ENCODE results near the gene SKIC3. TPM values are rescaled to one million over a fixed set of nuclear protein-coding genes. Genes with fewer than 3 reads are reported as not detected.

SKIC3 gene
- total and polyA plus RNA-seq, 2 experiments from 2014 or later = 75.1 to 111 TPM

DNA sequence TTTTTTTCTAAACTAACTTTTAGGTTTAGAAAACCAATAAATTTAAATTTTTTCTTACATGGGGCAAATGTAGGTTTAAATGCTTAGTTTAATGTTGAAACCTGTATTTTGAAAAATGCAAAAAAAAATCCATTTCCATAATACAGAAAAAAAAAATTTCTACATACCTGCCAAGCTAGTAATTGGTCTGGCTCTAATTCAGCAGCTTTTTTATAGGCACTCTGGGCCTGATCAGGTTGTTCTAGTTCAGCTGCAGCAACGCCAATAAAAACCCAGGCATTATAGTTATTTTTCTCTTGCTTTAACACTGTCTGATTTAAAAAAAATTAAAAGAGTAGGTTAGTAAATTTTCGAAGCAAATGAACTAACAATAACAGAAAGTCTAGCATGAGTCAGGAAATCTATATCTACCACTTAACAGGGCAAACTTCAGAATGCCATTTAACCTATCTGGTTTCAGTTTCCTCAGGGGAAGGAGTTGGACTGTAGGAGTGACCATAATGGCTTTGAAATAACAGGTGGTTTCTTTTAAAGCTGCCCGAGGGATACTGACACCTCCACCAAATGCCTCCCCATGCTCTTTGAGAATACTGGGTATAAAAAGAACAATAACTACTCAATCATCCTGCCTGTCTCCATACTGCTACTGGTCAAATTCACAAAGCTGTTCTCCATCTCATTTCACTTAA lies 11.6 kb downstream of the SKIC3 start (continued):
- TF ChIP-seq POLR2AphosphoS5 (IDR thresholded peaks at IDR 0.05; ENCODE audit: low read depth) = no peak
- no peak for TF ChIP-seq STAT1 (IDR thresholded peaks at IDR 0.05; ENCODE audit: unreplicated experiment)
- TF ChIP-seq, protein P1, sequence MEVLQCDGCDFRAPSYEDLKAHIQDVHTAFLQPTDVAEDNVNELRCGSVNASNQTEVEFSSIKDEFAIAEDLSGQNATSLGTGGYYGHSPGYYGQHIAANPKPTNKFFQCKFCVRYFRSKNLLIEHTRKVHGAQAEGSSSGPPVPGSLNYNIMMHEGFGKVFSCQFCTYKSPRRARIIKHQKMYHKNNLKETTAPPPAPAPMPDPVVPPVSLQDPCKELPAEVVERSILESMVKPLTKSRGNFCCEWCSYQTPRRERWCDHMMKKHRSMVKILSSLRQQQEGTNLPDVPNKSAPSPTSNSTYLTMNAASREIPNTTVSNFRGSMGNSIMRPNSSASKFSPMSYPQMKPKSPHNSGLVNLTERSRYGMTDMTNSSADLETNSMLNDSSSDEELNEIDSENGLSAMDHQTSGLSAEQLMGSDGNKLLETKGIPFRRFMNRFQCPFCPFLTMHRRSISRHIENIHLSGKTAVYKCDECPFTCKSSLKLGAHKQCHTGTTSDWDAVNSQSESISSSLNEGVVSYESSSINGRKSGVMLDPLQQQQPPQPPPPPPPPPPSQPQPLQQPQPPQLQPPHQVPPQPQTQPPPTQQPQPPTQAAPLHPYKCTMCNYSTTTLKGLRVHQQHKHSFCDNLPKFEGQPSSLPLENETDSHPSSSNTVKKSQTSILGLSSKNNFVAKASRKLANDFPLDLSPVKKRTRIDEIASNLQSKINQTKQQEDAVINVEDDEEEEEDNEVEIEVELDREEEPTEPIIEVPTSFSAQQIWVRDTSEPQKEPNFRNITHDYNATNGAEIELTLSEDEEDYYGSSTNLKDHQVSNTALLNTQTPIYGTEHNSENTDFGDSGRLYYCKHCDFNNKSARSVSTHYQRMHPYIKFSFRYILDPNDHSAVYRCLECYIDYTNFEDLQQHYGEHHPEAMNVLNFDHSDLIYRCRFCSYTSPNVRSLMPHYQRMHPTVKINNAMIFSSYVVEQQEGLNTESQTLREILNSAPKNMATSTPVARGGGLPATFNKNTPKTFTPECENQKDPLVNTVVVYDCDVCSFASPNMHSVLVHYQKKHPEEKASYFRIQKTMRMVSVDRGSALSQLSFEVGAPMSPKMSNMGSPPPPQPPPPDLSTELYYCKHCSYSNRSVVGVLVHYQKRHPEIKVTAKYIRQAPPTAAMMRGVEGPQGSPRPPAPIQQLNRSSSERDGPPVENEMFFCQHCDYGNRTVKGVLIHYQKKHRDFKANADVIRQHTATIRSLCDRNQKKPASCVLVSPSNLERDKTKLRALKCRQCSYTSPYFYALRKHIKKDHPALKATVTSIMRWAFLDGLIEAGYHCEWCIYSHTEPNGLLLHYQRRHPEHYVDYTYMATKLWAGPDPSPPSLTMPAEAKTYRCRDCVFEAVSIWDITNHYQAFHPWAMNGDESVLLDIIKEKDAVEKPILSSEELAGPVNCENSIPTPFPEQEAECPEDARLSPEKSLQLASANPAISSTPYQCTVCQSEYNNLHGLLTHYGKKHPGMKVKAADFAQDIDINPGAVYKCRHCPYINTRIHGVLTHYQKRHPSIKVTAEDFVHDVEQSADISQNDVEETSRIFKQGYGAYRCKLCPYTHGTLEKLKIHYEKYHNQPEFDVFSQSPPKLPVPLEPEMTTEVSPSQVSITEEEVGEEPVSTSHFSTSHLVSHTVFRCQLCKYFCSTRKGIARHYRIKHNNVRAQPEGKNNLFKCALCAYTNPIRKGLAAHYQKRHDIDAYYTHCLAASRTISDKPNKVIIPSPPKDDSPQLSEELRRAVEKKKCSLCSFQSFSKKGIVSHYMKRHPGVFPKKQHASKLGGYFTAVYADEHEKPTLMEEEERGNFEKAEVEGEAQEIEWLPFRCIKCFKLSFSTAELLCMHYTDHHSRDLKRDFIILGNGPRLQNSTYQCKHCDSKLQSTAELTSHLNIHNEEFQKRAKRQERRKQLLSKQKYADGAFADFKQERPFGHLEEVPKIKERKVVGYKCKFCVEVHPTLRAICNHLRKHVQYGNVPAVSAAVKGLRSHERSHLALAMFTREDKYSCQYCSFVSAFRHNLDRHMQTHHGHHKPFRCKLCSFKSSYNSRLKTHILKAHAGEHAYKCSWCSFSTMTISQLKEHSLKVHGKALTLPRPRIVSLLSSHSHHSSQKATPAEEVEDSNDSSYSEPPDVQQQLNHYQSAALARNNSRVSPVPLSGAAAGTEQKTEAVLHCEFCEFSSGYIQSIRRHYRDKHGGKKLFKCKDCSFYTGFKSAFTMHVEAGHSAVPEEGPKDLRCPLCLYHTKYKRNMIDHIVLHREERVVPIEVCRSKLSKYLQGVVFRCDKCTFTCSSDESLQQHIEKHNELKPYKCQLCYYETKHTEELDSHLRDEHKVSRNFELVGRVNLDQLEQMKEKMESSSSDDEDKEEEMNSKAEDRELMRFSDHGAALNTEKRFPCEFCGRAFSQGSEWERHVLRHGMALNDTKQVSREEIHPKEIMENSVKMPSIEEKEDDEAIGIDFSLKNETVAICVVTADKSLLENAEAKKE (CRISPR knock-in tag; IDR thresholded peaks at IDR 0.05) = no peak
- TF ChIP-seq CREB1 (CRISPR knock-in tag; IDR thresholded peaks at IDR 0.05; ENCODE audit: low read depth) = no peak

DNA sequence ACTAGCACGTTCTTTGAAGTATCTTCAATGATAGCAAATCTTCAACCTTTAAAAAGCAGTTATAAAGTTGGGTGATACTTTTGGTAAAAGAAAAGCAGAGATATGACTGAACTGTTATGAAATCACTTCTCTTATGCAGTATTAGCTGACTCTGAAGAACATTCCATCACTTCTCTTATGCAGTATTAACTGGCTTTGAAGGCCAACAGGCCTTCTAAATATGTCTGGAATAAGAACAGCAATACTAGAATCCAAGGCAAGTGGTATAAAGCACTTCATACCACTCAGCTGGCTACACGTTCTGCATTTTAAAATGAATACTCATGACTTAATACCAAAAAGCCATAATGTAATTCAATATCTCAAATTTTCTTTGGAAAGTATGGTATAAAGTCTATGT lies 17.3 kb downstream of the SKIC3 start:
- H4K20me1 ChIP-seq (replicated peaks; ENCODE audit: insufficient read depth) = no peaks in the 10 kb centered on the region
- H3K27me3 ChIP-seq (ENCODE audit: insufficient read depth) = no peaks in the 10 kb centered on the region
- Mint-ChIP-seq H3K4me1 (peaks cover 24% of the 10 kb centered on the region), H3K27me3 (ENCODE audit: insufficient read depth, low read depth, poor library complexity) (peaks cover 2% of the 10 kb centered on the region), H3K9me3 (no peaks in the 10 kb centered on the region), H3K27ac (no peak overlapping the region), H3K4me3 (no peak overlapping the region), H3K36me3 (ENCODE audit: low read depth) (peaks cover 46% of the 10 kb centered on the region)
- H2AFZ ChIP-seq = no peak overlapping the region
- H3K27ac ChIP-seq (ENCODE audit: low read depth) = no peak overlapping the region
- no peak overlapping the region for H3K4me2 ChIP-seq
- no peak overlapping the region for H3K4me3 ChIP-seq
- peaks cover 19% of the 10 kb centered on the region for H3K4me1 ChIP-seq (ENCODE audit: insufficient read depth)
- no peaks in the 10 kb centered on the region for H3K9me2 ChIP-seq (ENCODE audit: insufficient read depth)
- DNase-seq (ENCODE audit: low spot score) (no peak), ATAC-seq (no peak)
- H3F3A ChIP-seq (replicated peaks; ENCODE audit: low read depth) = no peaks in the 10 kb centered on the region
- H3K36me3 ChIP-seq (ENCODE audit: insufficient read depth) = peaks cover 16% of the 10 kb centered on the region
- 0 out of 2 replicates have a peak, but pooled peaks cover 4% of the 10 kb centered on the region for H3K79me2 ChIP-seq (replicated peaks; ENCODE audit: insufficient read depth)
- TF ChIP-seq ZNF331 (CRISPR knock-in tag; IDR thresholded peaks at IDR 0.05; ENCODE audit: low read depth) (no peak), CREB1 (CRISPR knock-in tag; IDR thresholded peaks at IDR 0.05; ENCODE audit: low read depth) (no peak), EZH2 (IDR thresholded peaks at IDR 0.05; ENCODE audit: low read depth, unreplicated experiment) (no peak)
- TF ChIP-seq, protein P2, sequence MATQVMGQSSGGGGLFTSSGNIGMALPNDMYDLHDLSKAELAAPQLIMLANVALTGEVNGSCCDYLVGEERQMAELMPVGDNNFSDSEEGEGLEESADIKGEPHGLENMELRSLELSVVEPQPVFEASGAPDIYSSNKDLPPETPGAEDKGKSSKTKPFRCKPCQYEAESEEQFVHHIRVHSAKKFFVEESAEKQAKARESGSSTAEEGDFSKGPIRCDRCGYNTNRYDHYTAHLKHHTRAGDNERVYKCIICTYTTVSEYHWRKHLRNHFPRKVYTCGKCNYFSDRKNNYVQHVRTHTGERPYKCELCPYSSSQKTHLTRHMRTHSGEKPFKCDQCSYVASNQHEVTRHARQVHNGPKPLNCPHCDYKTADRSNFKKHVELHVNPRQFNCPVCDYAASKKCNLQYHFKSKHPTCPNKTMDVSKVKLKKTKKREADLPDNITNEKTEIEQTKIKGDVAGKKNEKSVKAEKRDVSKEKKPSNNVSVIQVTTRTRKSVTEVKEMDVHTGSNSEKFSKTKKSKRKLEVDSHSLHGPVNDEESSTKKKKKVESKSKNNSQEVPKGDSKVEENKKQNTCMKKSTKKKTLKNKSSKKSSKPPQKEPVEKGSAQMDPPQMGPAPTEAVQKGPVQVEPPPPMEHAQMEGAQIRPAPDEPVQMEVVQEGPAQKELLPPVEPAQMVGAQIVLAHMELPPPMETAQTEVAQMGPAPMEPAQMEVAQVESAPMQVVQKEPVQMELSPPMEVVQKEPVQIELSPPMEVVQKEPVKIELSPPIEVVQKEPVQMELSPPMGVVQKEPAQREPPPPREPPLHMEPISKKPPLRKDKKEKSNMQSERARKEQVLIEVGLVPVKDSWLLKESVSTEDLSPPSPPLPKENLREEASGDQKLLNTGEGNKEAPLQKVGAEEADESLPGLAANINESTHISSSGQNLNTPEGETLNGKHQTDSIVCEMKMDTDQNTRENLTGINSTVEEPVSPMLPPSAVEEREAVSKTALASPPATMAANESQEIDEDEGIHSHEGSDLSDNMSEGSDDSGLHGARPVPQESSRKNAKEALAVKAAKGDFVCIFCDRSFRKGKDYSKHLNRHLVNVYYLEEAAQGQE (IDR thresholded peaks at IDR 0.05; ENCODE audit: unreplicated experiment) = no peak

Measured in GM23338 (cell line).